Cardiac septum (tissue), 1 donor: Measurements from ENCODE around the gene OR8G1. TPM values are rescaled to one million over a fixed set of nuclear protein-coding genes. Genes with fewer than 3 reads are reported as not detected.

Experiments
- DNase-seq: peaks from one replicate; pipeline ENCODE4 v3.0.0-alpha.2; 2020; ENCODE audit warnings: low spot score
- intact Hi-C: fragments of 100-400 bp; cut with DNase I; formaldehyde crosslinking; loops from one replicate; pipeline ENCODE4 v1.14.0; 2022
- long read RNA-seq: library from polyadenylated mRNA; unstranded; transcript quantifications from one replicate; pipeline ENCODE4 v2.0.0, GENCODE V29; 2021
- total RNA-seq: library from RNA; stranded (reverse); fragmentation: NEBNext Ultra II Directional; extraction: Animal tissue kit (Norgen Biotek cat#: 25700); gene quantifications from one replicate; pipeline ENCODE4 v1.2.1, GENCODE V29; 2021
- donor health status: DM: no; HTN: no; CAD: no.

Gene OR8G1
- total RNA-seq = not detected
- long read RNA-seq = 0 reads

GRCh38 chr11:124240621-124241397, at the start of gene OR8G1:
OR8G1 (plus strand) TSS chr11:124241095; CDS start chr11:124249676, 8,581 bp downstream.
- intact Hi-C loops = no loop called here
- DNase-seq = peak; percentile 71

- intact Hi-C loops = no loop called here
- DNase-seq = no peak
Measured at GRCh38 chr11:124193221-124194010, 47.5 kb upstream of the OR8G1 start.

GRCh38 chr11:124194293-124195188, 46.4 kb upstream of the OR8G1 start:
- intact Hi-C loops = no loop called here

GRCh38 chr11:124195189-124195734, 45.6 kb upstream of the OR8G1 start:
- intact Hi-C loops = no loop called here
- DNase-seq = no peak

More at GRCh38 chr11:124194293-124195188, 46.4 kb upstream of the OR8G1 start:
- no peak for DNase-seq

- no peak for DNase-seq
- intact Hi-C loops = no loop called here
Measured at GRCh38 chr11:124197999-124198398, 42.9 kb upstream of the OR8G1 start.

GRCh38 chr11:124198897-124199296, 42.0 kb upstream of the OR8G1 start:
- intact Hi-C loops = no loop called here
- DNase-seq = no peak

- intact Hi-C loops = loop anchor here (10.0 kb wide), 1 partner anchor 125 kb away; no protein-coding TSS in a partner anchor
- no peak for DNase-seq
Measured at GRCh38 chr11:124199702-124200101, 41.2 kb upstream of the OR8G1 start.

- no peak for DNase-seq
- intact Hi-C loops = loop anchor here (10.0 kb wide), 1 partner anchor 126 kb away; no protein-coding TSS in a partner anchor
Measured at GRCh38 chr11:124200671-124201070, 40.2 kb upstream of the OR8G1 start.

GRCh38 chr11:124202951-124203350, 37.9 kb upstream of the OR8G1 start:
- intact Hi-C loops = loop anchor here (10.0 kb wide), 1 partner anchor 128 kb away; no protein-coding TSS in a partner anchor
- DNase-seq = no peak

GRCh38 chr11:124204008-124204407, 36.9 kb upstream of the OR8G1 start:
- no peak for DNase-seq
- intact Hi-C loops = loop anchor here (10.0 kb wide), 1 partner anchor 129 kb away; no protein-coding TSS in a partner anchor

- intact Hi-C loops = loop anchor here (10.0 kb wide), 1 partner anchor 132 kb away; no protein-coding TSS in a partner anchor
- DNase-seq = no peak
Measured at GRCh38 chr11:124207102-124207792, 33.6 kb upstream of the OR8G1 start.

- intact Hi-C loops = loop anchor here (10.0 kb wide), 1 partner anchor 135 kb away; no protein-coding TSS in a partner anchor
Measured at GRCh38 chr11:124209824-124210357, 31.0 kb upstream of the OR8G1 start.

GRCh38 chr11:124210421-124210820, 30.5 kb upstream of the OR8G1 start:
- intact Hi-C loops = no loop called here
- no peak for DNase-seq

More at GRCh38 chr11:124209824-124210357, 31.0 kb upstream of the OR8G1 start:
- no peak for DNase-seq

- intact Hi-C loops = no loop called here
- no peak for DNase-seq
Measured at GRCh38 chr11:124211321-124211720, 29.6 kb upstream of the OR8G1 start.

GRCh38 chr11:124214027-124214426, 26.9 kb upstream of the OR8G1 start:
- DNase-seq = no peak
- intact Hi-C loops = no loop called here

GRCh38 chr11:124219126-124219525, 21.8 kb upstream of the OR8G1 start:
- intact Hi-C loops = no loop called here
- DNase-seq = no peak

- DNase-seq = no peak
- intact Hi-C loops = no loop called here
Measured at GRCh38 chr11:124222407-124222806, 18.5 kb upstream of the OR8G1 start.
